ENCODE results near the gene MEF2D.

Gene MEF2D

DNA sequence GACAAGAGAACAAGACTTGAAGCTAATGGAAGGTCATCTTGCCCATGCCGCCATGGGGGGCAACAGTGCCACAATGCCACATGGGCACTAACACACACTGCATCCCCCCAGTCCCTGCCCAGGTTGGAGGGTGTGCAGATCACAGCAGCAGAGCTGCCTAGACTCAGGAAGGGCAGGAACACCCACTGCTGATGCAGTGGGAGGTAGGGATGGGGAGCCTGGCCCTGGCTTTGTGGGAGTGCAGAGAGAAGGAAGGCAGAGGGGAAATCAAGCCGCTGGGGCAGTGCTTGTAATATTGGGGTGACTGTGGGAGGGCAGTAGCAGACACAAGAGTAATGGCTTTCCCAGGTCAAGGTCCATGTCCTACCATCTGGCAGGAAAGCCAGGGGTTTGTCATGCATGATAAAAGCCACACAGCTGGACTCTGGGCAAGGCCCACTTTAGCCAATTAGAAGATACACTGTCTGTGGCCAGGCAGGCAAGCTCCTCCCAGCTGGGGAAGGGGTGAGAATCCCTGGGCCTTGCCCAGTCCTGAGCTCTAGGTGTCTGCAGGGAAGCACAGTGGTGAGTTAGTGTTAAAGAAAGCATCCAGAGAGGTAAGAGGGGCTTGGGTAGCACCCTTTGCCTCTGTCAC is 25.4 kb upstream of the MEF2D start (continued):
- TF ChIP-seq, protein P1, sequence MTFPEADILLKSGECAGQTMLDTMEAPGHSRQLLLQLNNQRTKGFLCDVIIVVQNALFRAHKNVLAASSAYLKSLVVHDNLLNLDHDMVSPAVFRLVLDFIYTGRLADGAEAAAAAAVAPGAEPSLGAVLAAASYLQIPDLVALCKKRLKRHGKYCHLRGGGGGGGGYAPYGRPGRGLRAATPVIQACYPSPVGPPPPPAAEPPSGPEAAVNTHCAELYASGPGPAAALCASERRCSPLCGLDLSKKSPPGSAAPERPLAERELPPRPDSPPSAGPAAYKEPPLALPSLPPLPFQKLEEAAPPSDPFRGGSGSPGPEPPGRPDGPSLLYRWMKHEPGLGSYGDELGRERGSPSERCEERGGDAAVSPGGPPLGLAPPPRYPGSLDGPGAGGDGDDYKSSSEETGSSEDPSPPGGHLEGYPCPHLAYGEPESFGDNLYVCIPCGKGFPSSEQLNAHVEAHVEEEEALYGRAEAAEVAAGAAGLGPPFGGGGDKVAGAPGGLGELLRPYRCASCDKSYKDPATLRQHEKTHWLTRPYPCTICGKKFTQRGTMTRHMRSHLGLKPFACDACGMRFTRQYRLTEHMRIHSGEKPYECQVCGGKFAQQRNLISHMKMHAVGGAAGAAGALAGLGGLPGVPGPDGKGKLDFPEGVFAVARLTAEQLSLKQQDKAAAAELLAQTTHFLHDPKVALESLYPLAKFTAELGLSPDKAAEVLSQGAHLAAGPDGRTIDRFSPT (tag by site-specific recombination; IDR thresholded peaks at IDR 0.05), result peak; percentile 77
- TF ChIP-seq ZNF121 (tag by site-specific recombination; IDR thresholded peaks at IDR 0.05) (no peak), ZNF629 (tag by site-specific recombination; IDR thresholded peaks at IDR 0.05) (no peak), HOXD13 (CRISPR knock-in tag; IDR thresholded peaks at IDR 0.05; ENCODE audit: borderline replicate concordance) (no peak), ZNF248 (tag by site-specific recombination; IDR thresholded peaks at IDR 0.05) (no peak), EGR2 (tag by site-specific recombination; IDR thresholded peaks at IDR 0.05; ENCODE audit: low read depth) (peak; percentile 43; the same call in 1 of the 2 replicates), ZFHX2 (tag by site-specific recombination; conservative IDR thresholded peaks at IDR 0.05) (peak; percentile 75), ZNF404 (tag by site-specific recombination; IDR thresholded peaks at IDR 0.05) (no peak), ZNF184 (tag by site-specific recombination; IDR thresholded peaks at IDR 0.05) (no peak)

GRCh38 chr1:156525071-156525501 is 24.5 kb upstream of the MEF2D start:
- Histone ChIP-seq H3K36me3 (ENCODE audit: control insufficient read depth in 2 of 2, insufficient read depth in 1 of 2, low read length in 2 of 2) (peaks cover 8 to 52% of the 10 kb centered on the region in 2 experiments; a peak in 2 of 3 replicates), H3K4me3 (ENCODE audit: low read depth, low read length) (no peak overlapping the region), H3K9me3 (ENCODE audit: control insufficient read depth, insufficient read depth, low read depth, low read length) (no peaks in the 10 kb centered on the region), H3K4me1 (ENCODE audit: control insufficient read depth, insufficient read depth, low read length) (no peaks in the 10 kb centered on the region), H3K27ac (ENCODE audit: extremely low read depth, low read depth, low read length) (no peak overlapping the region)
- no peak for TF ChIP-seq ZNF248 (tag by site-specific recombination; IDR thresholded peaks at IDR 0.05)
- TF ChIP-seq, protein P2, sequence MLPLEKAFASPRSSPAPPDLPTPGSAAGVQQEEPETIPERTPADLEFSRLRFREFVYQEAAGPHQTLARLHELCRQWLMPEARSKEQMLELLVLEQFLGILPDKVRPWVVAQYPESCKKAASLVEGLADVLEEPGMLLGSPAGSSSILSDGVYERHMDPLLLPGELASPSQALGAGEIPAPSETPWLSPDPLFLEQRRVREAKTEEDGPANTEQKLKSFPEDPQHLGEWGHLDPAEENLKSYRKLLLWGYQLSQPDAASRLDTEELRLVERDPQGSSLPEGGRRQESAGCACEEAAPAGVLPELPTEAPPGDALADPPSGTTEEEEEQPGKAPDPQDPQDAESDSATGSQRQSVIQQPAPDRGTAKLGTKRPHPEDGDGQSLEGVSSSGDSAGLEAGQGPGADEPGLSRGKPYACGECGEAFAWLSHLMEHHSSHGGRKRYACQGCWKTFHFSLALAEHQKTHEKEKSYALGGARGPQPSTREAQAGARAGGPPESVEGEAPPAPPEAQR (tag by site-specific recombination; IDR thresholded peaks at IDR 0.05), result no peak
- no peak for TF ChIP-seq KLF9 (tag by site-specific recombination; IDR thresholded peaks at IDR 0.05; ENCODE audit: low read depth)
- TF ChIP-seq GLI4 (tag by site-specific recombination; IDR thresholded peaks at IDR 0.05), result no peak
- TF ChIP-seq ELK4 (IDR thresholded peaks at IDR 0.05; ENCODE audit: borderline replicate concordance, low read depth, low read length), result no peak
- TF ChIP-seq ZNF24 (tag by site-specific recombination; IDR thresholded peaks at IDR 0.05), result no peak
- TF ChIP-seq ZNF366 (tag by site-specific recombination; conservative IDR thresholded peaks at IDR 0.05), result 0 out of 2 replicates have a peak, but pooled peaks have one; percentile 10
- TF ChIP-seq ZNF19 (tag by site-specific recombination; IDR thresholded peaks at IDR 0.05; ENCODE audit: low read depth), result no peak
- peak; percentile 68 for TF ChIP-seq GLIS1 (tag by site-specific recombination; IDR thresholded peaks at IDR 0.05)
- TF ChIP-seq, protein P3, sequence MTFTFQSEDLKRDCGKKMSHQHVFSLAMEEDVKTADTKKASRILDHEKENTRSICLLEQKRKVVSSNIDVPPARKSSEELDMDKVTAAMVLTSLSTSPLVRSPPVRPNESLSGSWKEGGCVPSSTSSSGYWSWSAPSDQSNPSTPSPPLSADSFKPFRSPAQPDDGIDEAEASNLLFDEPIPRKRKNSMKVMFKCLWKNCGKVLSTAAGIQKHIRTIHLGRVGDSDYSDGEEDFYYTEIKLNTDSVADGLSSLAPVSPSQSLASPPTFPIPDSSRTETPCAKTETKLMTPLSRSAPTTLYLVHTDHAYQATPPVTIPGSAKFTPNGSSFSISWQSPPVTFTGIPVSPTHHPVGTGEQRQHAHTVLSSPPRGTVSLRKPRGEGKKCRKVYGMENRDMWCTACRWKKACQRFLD (tag by site-specific recombination; IDR thresholded peaks at IDR 0.05), result no peak
- ChIA-PET POLR2A (interaction anchor here (0.7 to 1.7 kb wide), 5 partner anchors 10 to 30 kb away, joined by 3 to 5 read pairs (median 3); partner anchors contain the start of gene MEF2D), CTCF (interaction anchor here (0.6 to 1.6 kb wide), 4 partner anchors 45 to 76 kb away, joined by 3 to 6 read pairs (median 4); partner anchors contain the start of gene GPATCH4)
